Kidney tubule cell (primary cell): ENCODE results near the gene CENPX.

Experiments
- DNase-seq: peaks from one replicate; pipeline ENCODE4 v3.0.0-alpha.2; 2018; ENCODE audit warnings: low spot score

The CENPX gene

DNA sequence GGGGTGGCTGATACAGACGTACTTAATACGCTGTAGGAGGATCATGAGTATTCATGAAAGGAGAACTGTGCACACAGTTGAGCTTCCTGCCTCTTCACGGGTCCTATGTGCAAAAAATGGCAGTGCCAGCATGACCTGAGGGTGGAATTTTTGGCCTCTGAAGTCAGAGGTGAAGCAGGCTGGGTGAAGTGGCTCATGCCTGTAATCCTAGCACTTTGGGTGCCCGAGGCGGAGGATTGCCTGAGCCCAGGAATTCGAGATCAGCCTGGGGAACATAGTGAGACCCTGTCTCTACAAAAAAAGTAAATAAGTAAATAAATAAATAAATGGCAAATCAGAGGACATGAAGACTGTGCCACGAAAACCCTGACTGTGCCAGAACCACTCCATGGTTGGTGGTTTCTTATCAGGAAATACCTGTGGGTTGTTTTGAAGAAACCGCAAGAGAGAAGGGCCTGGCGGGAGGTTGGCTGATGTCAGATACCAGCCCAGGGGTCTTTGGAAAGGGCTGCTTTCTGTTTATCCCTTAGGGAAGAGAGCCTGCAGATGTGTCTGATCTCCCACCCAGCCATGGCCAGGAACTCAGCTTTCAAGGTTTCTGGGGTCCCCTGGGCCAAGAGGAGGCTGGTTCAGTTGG lies 41.9 kb downstream of the CENPX start:
- no peak for DNase-seq

DNA sequence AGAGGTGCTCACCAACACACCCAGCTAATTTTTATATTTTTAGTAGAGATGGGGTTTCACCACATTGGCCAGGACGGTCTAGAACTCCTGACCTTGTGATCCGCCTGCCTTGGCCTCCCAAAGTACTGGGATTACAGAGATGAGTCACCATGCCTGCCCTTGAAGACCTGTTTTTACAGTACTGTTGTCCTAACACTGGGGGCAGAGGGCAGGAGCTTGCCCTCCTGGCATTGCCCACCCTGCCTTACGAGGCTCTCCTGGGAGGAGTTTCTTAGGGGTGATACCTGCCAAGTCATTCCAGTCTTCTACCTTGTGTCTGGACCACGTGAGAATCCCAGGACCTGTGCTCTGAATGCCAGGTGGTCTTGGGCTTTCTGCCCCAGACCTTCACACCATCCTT lies 42.6 kb downstream of the CENPX start:
- no peak for DNase-seq

DNA sequence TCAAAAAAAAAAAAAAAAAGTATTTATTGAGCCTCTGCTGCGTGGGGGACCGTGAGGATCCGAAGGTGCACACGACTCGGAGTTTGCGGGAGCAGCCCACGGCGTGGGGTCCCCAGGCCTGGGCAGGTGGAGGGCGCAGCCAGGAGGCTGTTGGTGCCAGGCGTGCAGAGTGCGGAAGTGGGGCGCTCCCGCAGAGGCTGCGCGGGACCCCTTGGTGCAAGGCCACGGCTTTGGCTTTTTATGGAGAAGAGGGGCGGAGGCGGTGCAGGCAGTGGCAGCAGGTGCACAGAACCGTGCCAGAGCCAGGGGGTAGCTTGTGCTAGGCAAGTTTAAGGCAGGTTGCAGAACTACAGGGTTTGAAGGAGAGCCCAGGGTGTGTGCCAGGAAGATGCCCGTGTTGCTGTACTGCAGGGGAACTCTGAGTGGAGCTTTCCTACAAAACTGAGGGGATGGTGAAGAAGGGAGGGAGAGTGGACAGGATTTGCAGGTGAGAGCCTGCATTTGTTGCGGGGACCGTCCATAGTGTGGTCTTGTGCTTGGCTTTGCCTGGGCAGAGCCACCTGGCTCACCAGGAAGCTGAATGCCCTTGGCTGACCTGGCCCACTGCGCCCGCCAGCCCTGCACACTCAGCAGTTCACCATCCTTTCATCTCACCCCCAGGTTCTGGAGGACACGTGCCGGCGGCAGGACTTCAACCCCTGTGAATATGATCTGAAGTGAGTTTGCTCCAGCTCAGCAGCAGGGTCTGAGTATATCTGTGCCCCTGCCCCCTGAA lies 44.0 kb downstream of the CENPX start:
- no peak for DNase-seq

DNA sequence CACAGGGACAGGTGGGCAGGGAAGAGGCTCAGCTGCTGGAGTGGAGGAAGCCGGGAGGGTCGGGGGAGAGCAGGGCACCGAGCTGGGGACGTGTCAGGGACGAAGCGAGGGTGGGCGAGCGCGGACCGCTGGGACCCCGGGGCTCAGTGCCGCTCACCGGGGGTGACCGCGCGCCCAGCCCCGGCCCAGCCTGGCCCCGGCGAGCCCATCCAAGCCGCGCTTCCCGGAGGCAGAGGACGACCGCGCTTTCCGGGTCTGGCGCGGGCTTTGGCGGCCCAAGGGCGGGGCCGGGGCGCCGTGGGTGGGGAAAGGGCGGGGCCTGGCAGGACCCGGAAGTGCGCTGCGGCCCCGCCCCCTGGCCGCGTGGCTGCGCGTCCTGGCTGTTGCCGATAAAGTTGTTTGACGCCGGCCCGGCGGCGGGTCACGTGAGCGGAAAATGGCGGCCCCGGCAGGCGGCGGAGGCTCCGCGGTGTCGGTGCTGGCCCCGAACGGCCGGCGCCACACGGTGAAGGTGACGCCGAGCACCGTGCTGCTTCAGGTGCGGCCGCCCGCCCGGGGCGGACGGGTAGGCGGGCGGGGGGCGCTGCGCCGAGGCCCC lies 45.4 kb downstream of the CENPX start, which contains the start of gene ASPSCR1:
TSS of gene ASPSCR1 (plus strand) at position 419 of the 598 bp plus-strand sequence. CDS start at position 437, 18 bp downstream.
- peak; percentile 92 for DNase-seq

DNA sequence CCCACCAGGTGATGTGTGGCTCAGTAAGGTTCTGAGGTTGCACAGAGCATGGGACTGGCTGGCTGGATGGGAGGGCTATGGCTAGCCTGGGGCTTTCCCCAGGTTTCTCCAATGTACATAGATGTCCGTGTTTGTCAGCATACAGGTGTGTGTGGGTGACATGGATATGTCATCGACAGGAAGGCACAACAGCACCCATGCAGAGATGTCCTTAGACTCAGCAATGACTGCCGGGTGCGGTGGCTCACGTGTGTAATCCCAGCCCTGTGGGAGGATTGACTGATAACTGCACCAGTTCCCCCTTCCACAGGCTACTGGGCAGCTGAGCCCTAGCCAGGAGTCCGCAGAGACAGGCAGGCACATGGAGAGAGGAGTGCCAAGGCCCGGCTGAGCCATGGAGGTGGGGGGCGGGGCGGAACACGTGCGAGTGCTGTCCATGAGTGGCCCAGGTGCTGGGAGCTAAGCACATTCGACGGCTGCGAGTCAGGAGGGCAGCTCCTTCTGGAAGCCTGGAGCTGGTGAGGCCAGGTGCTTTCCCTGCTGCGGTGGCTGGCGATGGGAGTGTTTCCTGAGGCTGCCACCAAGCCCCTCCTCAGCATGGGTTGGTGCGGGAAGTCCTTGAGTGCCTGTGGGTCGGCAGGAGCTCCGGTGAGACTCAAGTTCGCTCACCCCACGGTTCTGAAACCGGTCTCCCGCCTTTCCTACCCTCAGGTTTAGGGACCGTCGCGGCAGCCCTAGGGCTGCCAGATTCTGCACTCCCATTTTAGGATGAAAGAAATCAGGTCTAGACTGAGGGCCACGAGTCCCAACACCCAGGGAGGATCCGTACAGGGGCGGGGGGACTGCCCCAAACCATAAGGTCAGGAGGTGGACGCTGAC lies 46.1 kb downstream of the CENPX start:
- peak; percentile 58 for DNase-seq

DNA sequence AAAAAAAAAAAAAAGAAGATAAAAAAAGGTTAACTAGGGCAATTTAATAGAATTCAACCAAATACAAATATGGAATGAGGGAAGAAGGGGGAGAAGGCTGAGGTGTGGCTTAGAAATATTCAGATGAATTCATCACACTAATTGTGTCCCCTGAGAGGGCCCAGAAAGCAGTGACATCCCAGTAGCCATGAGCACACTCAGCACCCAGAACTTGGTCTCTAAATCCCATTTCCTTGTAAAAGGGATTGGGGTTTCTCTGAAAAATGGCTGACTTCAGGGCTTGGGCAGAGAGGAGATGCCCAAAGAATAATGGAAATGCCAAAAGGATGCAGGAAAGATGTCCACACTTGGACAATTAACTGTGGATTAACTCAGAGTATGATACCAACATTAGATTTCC lies 49.2 kb downstream of the CENPX start:
- no peak for DNase-seq

DNA sequence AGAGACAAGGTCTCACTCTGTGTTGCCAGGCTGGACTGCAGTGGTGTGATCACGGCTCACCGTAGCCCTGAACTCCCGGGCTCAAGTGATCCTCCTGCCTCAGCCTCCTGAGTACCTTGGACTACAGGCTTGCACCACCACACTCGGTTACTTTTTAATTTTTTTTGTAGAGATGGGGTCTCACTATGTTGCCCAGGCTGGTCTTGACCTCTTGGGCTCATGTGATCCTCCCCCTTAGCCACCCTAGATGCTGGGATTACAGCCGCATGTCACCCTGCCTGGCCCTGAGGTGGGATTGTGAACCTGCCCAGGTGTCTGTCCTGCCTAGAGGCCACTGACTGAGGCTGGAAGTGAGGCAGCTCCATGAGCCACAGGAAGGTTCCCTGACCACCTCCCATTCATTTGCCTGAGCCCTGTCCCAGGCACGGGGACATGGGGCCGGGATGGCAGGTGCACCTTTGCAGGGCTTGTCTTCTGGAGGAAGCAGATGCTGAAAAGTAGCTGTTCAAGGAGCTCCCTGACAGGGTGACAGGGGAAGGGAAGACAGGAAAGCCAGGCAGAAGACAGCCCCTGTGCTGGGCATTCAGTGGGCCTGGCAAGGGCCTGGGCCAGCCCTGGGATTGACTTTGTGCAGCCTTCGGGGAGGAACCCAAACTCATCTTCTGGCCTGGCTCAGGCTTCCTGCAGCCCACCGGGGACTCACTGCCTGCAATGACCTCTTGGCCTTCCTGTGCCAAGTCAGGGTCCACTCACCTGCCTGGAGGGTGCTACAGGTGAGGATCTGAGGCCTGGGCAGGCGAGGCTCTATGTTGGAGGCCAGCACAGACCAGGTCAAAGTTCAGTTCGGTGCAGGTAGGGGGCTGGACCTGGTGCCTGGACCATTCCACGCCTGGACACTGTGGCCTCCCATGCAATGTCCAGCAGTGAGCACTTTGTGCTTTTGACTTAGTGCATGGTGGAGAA lies 53.5 kb downstream of the CENPX start:
- no peak for DNase-seq
